ENCODE data around the gene MS4A15.
"Not testable (repeated sequence)": the region's sequence is repeated elsewhere in the genome, so short reads cannot be mapped to it uniquely, and the experiment has no call there.

The MS4A15 gene

GRCh38 chr11:60809249-60809648 lies 52.6 kb downstream of the MS4A15 start:
- DNase-seq (ENCODE audit: low read depth) = no peak

GRCh38 chr11:60809691-60810090 lies 53.0 kb downstream of the MS4A15 start:
- no peak for DNase-seq (ENCODE audit: low read depth)

DNA sequence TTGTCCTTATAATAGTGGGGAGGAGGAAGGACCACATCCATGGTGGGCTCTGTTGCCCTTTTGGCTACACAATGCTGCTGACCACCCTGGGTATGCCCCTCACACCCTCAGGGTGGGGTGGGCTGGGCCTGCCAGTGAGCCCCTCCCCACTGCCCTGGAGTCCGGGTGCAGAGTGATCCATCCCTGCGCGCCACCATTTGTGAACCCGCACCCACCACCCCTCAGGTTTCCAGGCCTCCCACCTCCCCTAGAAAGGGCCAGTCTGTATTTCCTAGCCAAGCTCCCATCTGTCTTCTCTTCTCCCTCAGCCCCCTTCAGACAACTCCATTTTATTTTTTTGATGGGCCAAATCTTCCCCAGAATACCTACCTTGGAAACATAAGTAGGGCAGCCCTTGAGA lies 53.5 kb downstream of the MS4A15 start:
- DNase-seq (ENCODE audit: low read depth) = no peak

DNA sequence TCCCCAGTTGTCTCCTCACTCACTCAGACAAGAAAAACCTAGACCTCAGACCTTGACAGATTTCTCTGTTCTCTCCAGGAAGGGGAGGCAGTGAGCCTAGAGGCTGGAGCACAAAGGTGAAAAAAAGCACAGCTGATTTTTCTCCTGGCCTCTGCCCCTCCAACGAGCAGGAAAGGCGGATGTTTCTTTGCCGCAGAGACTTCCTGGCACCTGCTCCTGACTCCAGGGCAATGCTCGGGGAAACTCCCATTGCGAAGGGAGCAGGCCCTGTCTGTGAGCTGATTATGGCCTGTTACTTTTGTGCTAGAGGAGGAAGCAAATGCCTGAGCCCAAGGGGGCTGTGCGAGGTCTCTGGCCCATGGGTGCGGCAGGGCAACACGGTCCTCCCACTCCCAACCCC lies 53.9 kb downstream of the MS4A15 start:
- DNase-seq (ENCODE audit: low read depth) = no peak

GRCh38 chr11:60813324-60813723 lies 56.7 kb downstream of the MS4A15 start:
- DNase-seq (ENCODE audit: low read depth) = no peak

DNA sequence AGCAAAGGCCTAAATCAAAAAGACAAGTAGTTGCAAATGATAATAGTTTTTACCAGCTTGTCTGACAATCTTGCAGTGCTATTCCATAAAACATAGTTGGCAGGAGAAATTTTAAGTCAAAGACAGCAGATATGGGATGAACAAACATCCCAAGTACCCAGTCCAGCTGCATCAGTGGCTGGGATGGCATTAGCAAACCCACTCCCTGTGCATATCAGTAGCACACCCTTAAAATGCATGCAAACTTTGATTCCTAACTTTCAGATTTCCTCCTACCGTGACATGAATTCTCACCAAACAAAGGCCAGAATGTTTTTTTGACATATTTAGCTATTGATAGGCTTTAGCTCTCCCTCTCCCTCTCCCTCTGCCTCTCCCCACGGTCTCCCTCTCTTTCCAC lies 57.4 kb downstream of the MS4A15 start:
- DNase-seq (ENCODE audit: low read depth) = no peak

GRCh38 chr11:60816590-60817157 lies 60.0 kb downstream of the MS4A15 start:
- no peak for DNase-seq (ENCODE audit: low read depth)

DNA sequence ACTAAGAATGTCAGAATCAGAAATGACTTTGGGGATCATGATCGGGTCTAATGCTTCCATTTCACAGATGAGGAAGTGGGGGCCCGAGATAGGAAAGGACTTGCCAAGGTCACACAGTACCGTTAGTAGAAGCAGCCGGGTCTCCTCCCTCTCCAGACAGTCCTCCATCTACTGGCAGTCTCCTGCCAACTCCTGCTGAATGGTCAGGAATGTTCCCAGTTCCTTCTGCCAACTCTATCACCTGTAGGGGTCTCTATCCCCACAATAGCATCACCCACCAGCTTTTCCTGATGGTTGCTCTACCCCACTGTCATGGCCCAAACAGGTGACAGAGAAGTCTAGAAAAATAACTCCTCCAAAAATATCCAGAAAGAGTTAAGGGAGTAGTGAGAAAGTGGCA lies 61.4 kb downstream of the MS4A15 start:
- DNase-seq (ENCODE audit: low read depth) = no peak

GRCh38 chr11:60821827-60822599 lies 65.3 kb downstream of the MS4A15 start:
- DNase-seq (ENCODE audit: low read depth) = no peak

DNA sequence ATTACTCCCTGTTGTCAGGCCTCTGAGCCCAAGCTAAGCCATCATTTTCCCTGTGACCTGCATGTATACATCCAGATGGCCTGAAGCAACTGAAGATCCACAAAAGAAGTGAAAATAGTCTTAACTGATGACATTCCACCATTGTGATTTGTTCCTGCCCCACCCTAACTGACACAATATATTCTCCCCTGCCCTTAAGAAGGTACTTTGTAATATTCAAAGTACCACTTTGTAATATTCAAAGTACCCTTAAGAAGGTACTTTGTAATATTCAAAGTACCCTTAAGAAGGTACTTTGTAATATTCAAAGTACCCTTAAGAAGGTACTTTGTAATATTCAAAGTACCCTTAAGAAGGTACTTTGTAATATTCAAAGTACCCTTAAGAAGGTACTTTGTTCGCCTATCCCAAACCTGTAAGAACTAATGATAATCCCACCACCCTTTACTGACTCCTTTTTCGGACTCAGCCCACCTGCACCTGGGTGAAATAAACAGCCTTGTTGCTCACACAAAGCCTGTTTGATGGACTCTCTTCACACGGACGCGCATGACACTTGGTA lies 67.2 kb downstream of the MS4A15 start:
- DNase-seq (ENCODE audit: low read depth) = not testable (repeated sequence)

GRCh38 chr11:60825118-60825517 lies 68.5 kb downstream of the MS4A15 start:
- no peak for DNase-seq (ENCODE audit: low read depth)

DNA sequence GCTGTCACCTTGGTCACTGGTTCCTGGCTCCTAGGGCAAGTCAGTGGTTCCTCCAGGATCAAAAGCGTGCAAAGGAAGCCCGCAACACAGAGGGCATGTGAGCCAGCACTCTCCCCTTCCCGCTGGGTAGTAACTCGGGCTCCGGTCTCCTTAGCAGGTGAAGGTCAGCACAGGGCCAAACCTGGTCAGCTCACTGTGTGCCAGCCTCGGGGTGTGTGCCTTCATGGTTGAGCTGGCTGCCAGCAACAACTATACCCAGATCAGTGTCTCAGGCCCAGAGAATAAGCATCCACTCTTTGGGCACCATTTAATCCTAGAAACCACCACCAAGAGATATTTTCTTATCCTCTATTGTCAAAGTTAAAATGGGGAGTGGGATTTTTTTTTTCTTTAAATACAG lies 69.1 kb downstream of the MS4A15 start:
- DNase-seq (ENCODE audit: low read depth) = no peak
